Coronary artery (tissue), 2 donors: ENCODE measurements around the gene DCHS2.
A peak's percentile ranks its signal among the peaks of the same experiment; 100 is the strongest.

Source experiments
- DNase-seq: peaks from one replicate; pipeline ENCODE4 v3.0.0-alpha.2; 2017; ENCODE audit warnings: low spot score
- H3K27ac ChIP-seq, 2 donors: fragments of 200-600 bp; sonication (generic); one replicate each; pipeline ENCODE4 v1.5.1; 2016 to 2019
- H3K4me3 ChIP-seq: fragments of 200-600 bp; sonication (generic); 2 replicates; pipeline ENCODE4 v1.5.1; 2016; ENCODE audit warnings: mild to moderate bottlenecking, moderate library complexity
- CTCF ChIP-seq: fragments of 200-600 bp; sonication (generic); IDR thresholded peaks from one replicate; pipeline ENCODE4 v1.5.1; 2019; ENCODE audit warnings: antibody characterized with exemption

The DCHS2 gene

GRCh38 chr4:154507156-154507555 is 15.6 kb upstream of the DCHS2 start:
- Histone ChIP-seq H3K27ac (no peak overlapping the region), H3K4me3 (no peak overlapping the region)
- no peak for TF ChIP-seq CTCF
- no peak for DNase-seq

GRCh38 chr4:154506253-154506652 is 14.7 kb upstream of the DCHS2 start:
- DNase-seq: no peak
- Histone ChIP-seq H3K27ac (no peak overlapping the region), H3K4me3 (no peak overlapping the region)
- no peak for TF ChIP-seq CTCF

- Histone ChIP-seq H3K4me3 (no peak overlapping the region), H3K27ac (no peak overlapping the region)
- no peak for DNase-seq
- TF ChIP-seq CTCF: no peak
Measured at GRCh38 chr4:154503598-154503997, 12.0 kb upstream of the DCHS2 start.

GRCh38 chr4:154502111-154502510 is 10.5 kb upstream of the DCHS2 start:
- DNase-seq: no peak
- no peak for TF ChIP-seq CTCF
- H3K4me3 ChIP-seq: no peak overlapping the region

GRCh38 chr4:154497889-154498288 is 6.3 kb upstream of the DCHS2 start:
- Histone ChIP-seq H3K27ac (no peak overlapping the region), H3K4me3 (no peak overlapping the region)
- DNase-seq: no peak
- TF ChIP-seq CTCF: no peak

More at GRCh38 chr4:154502111-154502510, 10.5 kb upstream of the DCHS2 start:
- H3K27ac ChIP-seq: no peak overlapping the region

GRCh38 chr4:154495867-154496266 is 4.3 kb upstream of the DCHS2 start:
- H3K27ac ChIP-seq: no peak overlapping the region
- no peak for DNase-seq
- H3K4me3 ChIP-seq: no peak overlapping the region
- no peak for TF ChIP-seq CTCF

- Histone ChIP-seq H3K27ac (no peak overlapping the region), H3K4me3 (peak overlapping the region; percentile 69)
- no peak for DNase-seq
- no peak for TF ChIP-seq CTCF
Measured at GRCh38 chr4:154492288-154492687, 689 bp upstream of the DCHS2 start.
